Left cardiac atrium (tissue), 4 donors: ENCODE measurements around the gene GALR1. TPM values are rescaled to one million over a fixed set of nuclear protein-coding genes. Genes with fewer than 3 reads are reported as not detected.

Experiments used
- ATAC-seq, 2 donors: fragments of 200-7000 bp; cut with Tn5 transposase; one replicate each; pipeline ENCODE4 v1.9.1; 2020; ENCODE audit warnings: mild to moderate bottlenecking in 2 of 2, moderate library complexity in 2 of 2
- DNase-seq: peaks from one replicate; pipeline ENCODE4 v3.0.0-alpha.2; 2020
- intact Hi-C, 2 donors: fragments of 100-400 bp; cut with DNase I; formaldehyde crosslinking; loops; one replicate each; pipeline versions ENCODE4 v1.14.1 to v1.15.1; 2022 to 2023
- long read RNA-seq: library from polyadenylated mRNA; unstranded; transcript quantifications from one replicate; pipeline ENCODE4 v2.0.0, GENCODE V29; 2021
- total RNA-seq, 2 donors: library from RNA; stranded (reverse); fragmentation: NEBNext Ultra II Directional; extraction: Animal tissue kit (Norgen Biotek cat#: 25700); gene quantifications; one replicate each; pipeline ENCODE4 v1.2.1, GENCODE V29; 2021
- donor health status: DM: no; HTN: yes; CAD: no.
- donor health status: DM: no; HTN: yes; CAD: no; lungs with severe emphysema.
- donor health status: DM: yes; HTN: yes; CAD: no.
- donor health status: Dilated cardiomyopathy.

Gene GALR1, protein sequence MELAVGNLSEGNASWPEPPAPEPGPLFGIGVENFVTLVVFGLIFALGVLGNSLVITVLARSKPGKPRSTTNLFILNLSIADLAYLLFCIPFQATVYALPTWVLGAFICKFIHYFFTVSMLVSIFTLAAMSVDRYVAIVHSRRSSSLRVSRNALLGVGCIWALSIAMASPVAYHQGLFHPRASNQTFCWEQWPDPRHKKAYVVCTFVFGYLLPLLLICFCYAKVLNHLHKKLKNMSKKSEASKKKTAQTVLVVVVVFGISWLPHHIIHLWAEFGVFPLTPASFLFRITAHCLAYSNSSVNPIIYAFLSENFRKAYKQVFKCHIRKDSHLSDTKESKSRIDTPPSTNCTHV
- under 1 TPM; 0.03 to 0.06 TPM for total RNA-seq
- long read RNA-seq: 0 reads

GRCh38 chr18:77249569-77250500 is at the start of gene GALR1:
Gene GALR1 (plus strand): TSS chr18:77249848. CDS start chr18:77250549, 701 bp downstream.
- ATAC-seq: peak in 1 of 2 donors; percentile 70
- intact Hi-C loops: no loop called here

GRCh38 chr18:77201506-77201905 is 48.1 kb upstream of the GALR1 start:
- ATAC-seq (no peak), DNase-seq (no peak)
- intact Hi-C loops: no loop called here

More at GRCh38 chr18:77249569-77250500, at the start of gene GALR1:
- DNase-seq: no peak

DNA sequence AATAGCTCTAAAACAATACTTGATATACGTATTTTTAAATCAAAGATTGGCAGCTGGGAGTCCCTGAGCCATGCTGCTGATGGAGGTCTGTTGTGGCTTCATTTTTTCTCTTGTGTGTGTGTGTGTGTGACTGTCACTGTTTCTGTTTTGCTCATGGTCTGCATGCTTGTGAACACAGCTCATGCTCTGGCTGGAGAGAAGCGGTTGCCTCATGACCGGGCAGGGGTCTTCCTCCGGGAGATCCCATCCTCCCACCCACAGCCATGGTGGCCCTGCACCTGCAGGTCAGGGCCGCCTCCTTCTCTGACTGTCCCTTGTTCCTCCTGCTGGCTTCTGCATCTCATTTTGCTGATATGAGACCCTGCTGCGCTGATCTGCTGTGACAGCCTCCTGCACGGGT is 47.3 kb upstream of the GALR1 start:
- DNase-seq: no peak
- ATAC-seq: no peak
- intact Hi-C loops: no loop called here

DNA sequence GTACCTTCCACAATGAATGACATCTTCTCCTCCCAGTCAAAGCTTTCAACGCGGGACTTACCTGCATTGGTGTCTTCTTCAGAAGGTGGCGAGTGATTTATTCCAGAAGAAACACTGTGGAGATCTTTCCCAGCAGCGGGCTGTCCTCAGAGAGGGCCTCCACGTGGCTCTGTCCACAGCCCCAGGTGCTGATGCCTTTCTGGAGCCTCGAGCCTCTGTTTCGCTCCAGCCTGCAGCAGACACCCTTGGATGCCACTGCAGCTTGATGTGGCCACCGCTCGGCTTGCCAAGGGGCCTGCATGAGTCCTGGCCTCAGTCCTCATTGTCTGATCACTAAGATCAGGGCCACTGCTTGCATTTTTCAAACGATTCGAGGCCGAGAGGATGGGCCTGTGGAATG is 46.6 kb upstream of the GALR1 start:
- no peak for DNase-seq
- intact Hi-C loops: no loop called here
- ATAC-seq: no peak

GRCh38 chr18:77203851-77204250 is 45.8 kb upstream of the GALR1 start:
- intact Hi-C loops: no loop called here
- DNase-seq: no peak
- no peak for ATAC-seq

- intact Hi-C loops: loop anchor here in 1 of 2 donors (5.0 kb wide), 1 partner anchor 73 kb away; the partner anchor contains the start of gene MBP
- DNase-seq (no peak), ATAC-seq (no peak)
Measured at GRCh38 chr18:77205769-77206168, 43.9 kb upstream of the GALR1 start.

GRCh38 chr18:77206676-77207374 is 42.8 kb upstream of the GALR1 start:
- ATAC-seq (peak; percentile 79 to 95), DNase-seq (peak; percentile 63)
- intact Hi-C loops: loop anchor here in 1 of 2 donors (5.0 kb wide), 1 partner anchor 75 kb away; the partner anchor contains the start of gene MBP

- peak; percentile 53 to 78 for ATAC-seq
- peak; percentile 62 for DNase-seq
- intact Hi-C loops: loop anchor here in 1 of 2 donors (5.0 kb wide), 1 partner anchor 75 kb away; the partner anchor contains the start of gene MBP
Measured at GRCh38 chr18:77207540-77207939, 42.1 kb upstream of the GALR1 start.

DNA sequence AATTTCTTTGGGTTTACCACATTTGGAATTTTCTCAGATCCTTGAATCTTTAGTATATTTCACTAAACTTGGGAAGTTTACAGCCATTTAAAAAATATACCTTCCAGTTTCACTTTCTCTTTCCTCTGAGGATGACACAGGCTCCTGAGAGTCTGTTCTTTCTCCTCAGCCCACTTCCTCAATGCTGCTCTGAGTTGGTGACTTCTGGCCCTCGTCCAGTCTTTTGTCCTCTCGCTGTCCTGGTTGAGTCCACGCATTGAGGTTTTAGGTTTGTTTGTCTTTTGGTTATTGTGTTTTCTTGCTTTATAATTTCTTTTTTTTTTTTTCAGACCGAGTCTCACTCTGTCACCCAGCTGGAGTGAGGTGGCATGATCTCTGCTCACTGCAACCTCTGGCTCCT is 40.7 kb upstream of the GALR1 start:
- DNase-seq: peak; percentile 53
- peak; percentile 32 to 36 for ATAC-seq
- intact Hi-C loops: loop anchor here in 1 of 2 donors (5.0 kb wide), 1 partner anchor 77 kb away; the partner anchor contains the start of gene MBP

DNA sequence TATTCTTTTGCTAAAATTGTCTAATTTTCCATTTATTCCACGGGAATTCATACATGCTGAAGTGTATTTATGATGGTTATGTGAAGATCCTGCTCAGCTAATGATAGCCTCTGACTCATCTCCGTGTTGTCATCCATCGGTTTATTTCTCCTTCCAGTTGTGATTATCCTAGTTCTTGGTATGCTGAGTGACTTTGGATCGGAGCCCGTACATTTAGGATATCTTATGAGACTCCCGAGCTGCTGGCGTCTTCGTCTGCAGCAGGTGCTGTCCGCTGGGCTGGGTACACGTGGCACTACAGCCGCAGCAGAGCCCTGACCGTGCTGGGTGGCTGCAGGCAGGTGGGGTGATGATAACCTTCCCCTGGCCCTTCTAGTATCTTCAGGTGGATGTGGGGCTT is 40.1 kb upstream of the GALR1 start:
- DNase-seq: no peak
- intact Hi-C loops: loop anchor here in 1 of 2 donors (5.0 kb wide), 1 partner anchor 77 kb away; the partner anchor contains the start of gene MBP
- ATAC-seq: no peak

- ATAC-seq (no peak), DNase-seq (no peak)
- intact Hi-C loops: loop anchor here (5.0 to 10.0 kb wide), 4 partner anchors 155 to 445 kb away; no protein-coding TSS in a partner anchor
Measured at GRCh38 chr18:77210249-77210648, 39.4 kb upstream of the GALR1 start.

DNA sequence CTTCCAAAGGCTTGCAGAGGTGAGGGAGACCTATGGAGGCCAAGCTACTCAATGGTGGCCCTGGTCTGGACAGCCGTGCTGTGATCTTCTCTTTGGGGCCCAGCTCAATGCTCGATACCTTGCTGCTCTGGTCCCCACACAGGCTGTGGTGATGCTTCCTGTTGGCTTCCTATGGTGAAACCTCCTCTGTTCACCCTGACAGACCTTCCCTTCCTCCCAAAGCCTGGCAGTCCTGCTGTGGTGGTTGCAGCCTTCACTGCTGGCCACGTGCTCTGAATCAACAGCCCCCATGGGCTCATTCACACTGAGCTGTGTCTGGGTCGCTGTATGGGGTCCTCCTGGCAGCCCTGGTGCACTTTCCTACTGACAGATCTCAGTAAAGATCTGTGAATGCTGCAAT is 31.0 kb upstream of the GALR1 start:
- no peak for DNase-seq
- no peak for ATAC-seq
- intact Hi-C loops: loop anchor here in 1 of 2 donors (10.0 kb wide), 2 partner anchors 164 to 436 kb away; no protein-coding TSS in a partner anchor

DNA sequence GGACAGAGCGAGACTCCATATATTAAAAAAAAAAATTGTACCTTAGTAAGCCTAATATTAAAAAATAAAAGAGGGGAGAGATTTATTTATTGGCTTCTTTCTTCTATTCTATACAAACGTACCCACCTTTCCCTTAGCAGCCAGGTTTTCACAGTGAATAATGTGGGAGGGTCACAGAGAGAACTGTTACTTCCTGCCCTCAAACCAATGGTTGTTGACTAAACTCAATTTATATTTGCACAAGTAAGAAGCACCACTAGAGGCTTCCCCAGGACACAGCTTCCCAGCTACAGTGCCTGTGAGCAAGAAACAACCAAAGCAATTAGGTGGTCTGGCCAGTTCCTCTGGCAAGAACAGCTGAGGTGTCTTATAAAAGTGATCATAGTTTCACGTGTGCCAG is 28.9 kb upstream of the GALR1 start:
- intact Hi-C loops: no loop called here
- DNase-seq: no peak

DNA sequence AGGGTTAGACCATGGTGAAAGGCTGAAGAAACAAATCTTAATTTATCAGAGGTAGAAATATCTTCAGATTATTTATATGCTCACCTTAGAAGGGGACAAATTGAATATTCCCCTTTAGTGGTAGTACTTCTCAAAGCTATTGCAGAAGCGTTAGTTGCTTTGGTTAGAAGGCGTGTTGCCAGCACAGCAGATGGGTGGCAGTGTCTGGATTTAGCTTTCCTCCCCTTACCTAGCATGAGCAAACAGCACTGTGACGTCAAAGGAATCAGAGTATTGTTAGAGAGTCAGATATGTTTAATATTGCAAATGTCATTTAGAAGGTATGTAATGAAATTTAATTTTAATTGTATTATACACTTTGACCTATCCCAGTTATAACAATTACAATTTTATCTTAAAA is 27.2 kb upstream of the GALR1 start:
- no peak for ATAC-seq
- no peak for DNase-seq
- intact Hi-C loops: no loop called here

More for the DNA sequence above, 28.9 kb upstream of the GALR1 start:
- no peak for ATAC-seq

DNA sequence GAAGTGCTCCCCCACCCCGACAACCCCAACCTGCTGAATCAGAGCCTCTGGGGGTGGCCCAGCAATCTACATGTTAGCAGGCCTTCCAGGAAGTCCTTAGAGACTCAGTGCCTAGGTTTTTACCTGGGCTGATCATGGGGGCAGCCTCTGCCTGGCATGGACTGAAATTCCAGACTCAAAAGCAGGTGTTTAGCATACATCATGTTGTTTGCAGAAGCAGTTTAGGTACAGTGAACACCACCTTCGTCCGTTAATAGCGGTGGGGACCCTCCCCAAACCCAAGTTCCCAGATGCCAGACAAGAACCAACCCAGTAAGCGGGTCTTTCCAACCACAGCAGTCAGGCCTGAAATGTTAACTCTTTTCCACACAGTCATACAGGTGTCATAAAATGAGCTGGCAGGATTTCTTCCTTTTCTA is 26.4 kb upstream of the GALR1 start:
- intact Hi-C loops: no loop called here
- no peak for DNase-seq
- ATAC-seq: no peak

DNA sequence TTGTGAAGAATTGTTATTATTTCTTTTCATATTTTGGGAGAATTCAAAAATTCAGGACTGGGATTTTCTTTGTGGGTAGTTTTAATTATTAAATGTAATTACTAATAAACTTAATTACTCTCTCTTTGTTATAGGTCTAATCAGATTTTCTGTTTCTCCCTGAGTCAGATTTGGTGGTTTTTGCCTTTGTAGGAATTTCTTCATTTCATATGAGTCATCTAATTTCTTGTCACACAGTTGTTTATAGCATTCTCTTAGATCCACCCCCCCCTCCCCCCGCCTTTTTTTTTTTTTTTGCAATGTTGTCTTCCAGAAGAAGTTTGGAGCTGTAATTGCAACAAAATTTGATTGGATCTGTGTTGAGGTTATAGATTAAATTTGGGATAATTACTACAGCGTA is 26.0 kb upstream of the GALR1 start:
- ATAC-seq (no peak), DNase-seq (no peak)
- intact Hi-C loops: no loop called here

- intact Hi-C loops: no loop called here
- DNase-seq (no peak), ATAC-seq (no peak)
Measured at GRCh38 chr18:77230645-77231044, 19.0 kb upstream of the GALR1 start.

DNA sequence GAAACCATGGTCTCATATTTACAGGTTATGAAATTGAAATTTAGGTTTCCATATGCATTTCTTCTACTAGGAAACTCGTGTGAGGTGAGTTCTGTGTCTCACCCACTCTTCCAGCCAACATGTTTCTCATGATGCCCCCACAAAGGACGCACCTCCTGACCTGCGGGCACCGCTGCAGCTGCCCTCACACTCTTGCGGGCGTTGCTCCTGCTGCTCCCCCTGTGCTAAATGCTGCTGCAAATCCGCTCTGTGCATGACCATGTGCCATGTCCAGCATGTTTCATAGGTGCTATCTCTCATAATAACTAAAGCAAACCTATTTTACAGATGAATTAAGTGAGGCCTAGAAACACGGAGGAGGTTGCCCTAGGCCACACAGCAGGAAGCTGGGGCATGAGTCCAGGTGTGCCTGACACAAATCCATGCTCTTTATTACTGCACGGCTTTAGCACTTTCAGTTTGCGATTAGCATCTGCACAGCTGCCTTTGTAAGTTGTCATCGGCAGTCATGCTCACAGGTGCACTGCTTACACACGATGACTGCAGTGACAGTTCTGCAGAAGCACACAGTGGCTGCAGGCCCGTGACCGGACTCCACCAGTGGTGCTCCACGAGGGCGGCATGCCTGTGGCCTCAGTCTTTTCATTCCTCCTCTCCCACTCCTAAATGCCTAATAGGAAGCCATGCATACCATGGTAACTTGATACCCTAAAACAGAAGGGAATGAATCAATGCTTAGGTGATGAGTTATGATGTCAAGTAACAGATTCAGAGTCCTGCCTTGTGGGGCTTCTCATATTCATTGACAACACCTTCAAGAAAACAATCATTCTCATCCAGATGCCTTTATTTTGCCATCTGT is 14.9 kb upstream of the GALR1 start:
- ATAC-seq (no peak), DNase-seq (no peak)
- intact Hi-C loops: no loop called here
